GM21576 (cell line): ENCODE measurements around the gene GATAD2B.
A peak's percentile ranks its signal among the peaks of the same experiment; 100 is the strongest.
"Not testable (repeated sequence)": the region's sequence is repeated elsewhere in the genome, so short reads cannot be mapped to it uniquely, and the experiment has no call there.

Experiments
- ATAC-seq: cut with Tn5 transposase; IDR thresholded peaks from one replicate; pipeline ENCODE4 v1.9.1; 2021; ENCODE audit warnings: mild to moderate bottlenecking, moderate library complexity; ENCODE audit not compliant: unreplicated experiment

The GATAD2B gene

DNA sequence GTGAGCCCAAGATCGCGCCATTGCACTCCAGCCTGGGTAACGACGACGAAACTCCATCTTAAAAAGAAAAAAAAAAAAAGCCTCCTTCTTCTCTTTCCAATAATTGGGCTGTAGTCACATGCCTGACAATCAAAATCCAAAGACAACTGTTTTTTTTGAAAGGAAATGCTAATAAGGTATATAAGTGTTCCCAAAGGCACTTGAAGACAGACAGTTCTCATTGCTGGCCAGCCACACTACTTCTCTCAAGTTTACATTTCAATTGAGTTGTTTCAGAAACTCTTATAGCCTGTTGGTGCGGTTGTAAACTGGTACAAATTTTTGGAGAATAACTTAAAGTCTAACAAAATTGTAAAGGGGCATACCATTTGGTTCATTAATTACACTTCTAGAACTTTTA is 23.3 kb downstream of the GATAD2B start:
- ATAC-seq = no peak

DNA sequence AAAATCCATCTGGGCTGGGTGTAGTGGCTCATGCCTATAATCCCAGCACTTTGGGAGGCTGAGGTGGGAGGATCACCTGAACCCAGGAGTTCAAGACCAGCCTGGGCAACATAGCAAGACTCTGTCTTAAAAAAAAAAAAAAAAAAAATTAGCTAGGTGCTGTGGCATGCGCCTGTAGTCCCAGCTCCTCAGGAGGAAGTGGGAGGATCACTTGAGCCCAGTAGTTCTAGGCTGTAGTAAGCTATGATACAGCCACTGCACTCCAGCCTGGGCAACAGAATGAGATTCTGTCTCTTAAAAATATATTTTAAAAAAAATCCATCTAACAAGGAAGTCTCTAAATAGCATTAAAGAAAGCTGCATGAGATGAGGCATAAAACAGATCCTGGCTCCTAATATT is 26.9 kb downstream of the GATAD2B start:
- not testable (repeated sequence) for ATAC-seq

DNA sequence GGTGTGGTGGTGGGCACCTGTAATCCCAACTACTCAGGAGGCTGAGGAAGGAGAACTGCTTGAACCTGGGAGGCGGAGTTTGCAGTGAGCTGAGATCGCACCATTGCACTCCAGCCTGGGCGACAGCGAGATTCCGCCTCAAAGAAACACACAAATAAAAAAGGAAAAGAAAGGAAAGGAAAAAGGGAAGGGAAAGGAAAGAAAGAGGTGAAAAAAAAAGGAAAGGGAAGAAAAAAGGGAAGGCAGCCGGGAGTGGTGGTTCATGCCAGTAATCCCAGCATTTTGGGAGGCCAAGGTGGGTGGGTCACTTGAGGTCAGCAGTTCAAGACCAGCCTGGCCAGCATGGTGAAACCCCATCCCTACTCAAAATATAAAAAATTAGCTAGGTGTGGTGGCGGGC is 31.7 kb downstream of the GATAD2B start:
- ATAC-seq = not testable (repeated sequence)

DNA sequence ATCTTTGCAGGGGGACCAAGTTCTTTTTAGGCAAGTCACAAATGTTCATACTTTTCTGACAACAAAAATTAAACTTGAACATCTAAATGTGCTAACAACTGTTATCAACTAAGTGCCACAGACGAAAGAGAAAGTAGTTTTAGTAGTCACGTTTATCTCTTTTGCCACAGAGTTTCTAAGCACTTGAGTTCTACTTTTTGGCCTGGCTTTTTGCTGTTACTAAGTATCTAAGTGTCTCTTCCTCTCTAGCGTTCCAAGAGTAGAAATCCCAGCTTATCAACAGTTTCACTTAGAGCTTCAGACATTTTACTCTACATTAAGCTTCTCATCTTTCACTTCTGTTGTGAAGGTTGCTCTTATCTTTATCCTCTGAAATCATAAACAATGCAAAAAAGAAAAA is 34.2 kb downstream of the GATAD2B start:
- ATAC-seq = no peak

DNA sequence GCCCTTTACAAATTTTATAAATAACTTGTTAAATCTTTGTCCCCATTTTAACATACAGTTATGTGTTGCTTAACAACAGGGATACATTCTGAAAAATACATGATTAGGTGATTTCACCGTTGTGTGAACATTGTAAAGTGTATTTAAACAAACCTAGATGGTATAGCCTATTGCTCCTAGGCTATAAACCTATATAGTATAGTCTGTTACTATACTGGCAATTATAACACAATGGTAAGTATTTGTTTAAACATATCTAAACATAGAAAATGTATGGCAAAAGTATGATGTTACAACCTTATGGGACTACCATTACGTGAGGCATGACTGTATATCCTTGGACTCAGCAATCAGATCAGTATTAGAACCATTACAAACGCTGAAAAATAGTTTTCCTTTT is 36.6 kb downstream of the GATAD2B start:
- no peak for ATAC-seq

DNA sequence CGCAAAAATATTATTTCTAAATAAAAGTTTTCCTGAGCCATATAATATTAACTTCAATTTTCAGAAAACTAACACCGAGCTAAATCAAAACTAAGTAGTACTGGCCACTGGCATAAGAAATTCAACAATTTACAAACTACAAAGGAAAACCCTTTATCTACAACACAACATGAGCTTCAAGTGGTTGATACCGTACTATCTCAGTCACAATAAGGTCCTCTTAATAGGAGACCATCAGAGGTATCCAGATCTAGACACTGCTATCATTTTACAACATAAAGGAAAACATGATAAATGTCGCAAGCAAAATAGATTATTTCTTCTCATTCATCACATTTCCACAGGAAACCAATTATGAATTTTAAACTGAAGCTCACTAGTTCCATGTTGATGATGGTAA is 39.5 kb downstream of the GATAD2B start:
- no peak for ATAC-seq

DNA sequence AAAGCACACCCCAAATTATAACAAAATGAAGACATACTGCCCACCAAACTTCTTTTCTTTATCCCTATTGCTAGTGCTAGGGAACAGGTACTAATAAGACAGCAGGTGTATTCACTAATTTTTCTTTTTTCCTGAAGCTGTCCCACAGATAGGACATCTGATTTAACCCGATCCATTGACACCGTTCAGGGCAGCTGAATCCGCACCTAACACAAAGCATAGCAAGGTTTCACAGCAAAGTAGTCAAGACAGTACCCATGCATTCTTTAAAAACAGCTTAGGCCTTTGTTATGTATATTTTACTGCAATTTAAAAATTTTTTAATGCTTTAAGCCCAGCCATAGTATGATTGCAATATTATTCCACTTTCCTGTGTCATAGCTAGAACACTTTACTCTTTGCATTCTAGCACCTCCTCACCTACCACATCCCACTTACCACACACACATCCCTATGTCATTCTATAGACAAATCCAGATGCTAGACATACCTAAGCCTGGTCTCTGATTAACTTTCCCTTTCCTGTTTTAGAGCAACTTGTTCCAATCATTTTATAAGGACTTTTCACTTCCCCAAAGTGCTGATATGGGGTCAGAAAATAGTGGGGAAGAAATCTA is 40.4 kb downstream of the GATAD2B start:
- no peak for ATAC-seq

DNA sequence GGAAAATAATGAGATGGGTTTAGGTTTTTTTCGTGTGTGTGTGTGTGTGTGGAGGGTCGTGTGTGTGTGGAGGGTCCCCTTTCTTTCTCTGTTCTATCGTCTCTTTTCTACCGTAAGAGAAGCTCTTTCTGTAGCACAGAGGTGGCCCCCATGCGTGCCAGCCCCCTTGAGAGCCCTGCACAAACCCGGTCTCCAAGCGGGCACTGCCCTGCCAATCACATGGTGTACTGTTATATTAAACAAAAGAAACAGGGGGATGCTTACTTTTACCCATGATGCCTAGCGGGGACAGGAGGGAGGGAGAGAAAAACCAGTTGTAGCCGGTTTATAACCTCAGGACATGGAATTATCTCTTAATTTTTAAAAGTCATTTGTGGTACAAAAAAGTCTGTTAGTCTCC is 41.0 kb downstream of the GATAD2B start:
- ATAC-seq = no peak

DNA sequence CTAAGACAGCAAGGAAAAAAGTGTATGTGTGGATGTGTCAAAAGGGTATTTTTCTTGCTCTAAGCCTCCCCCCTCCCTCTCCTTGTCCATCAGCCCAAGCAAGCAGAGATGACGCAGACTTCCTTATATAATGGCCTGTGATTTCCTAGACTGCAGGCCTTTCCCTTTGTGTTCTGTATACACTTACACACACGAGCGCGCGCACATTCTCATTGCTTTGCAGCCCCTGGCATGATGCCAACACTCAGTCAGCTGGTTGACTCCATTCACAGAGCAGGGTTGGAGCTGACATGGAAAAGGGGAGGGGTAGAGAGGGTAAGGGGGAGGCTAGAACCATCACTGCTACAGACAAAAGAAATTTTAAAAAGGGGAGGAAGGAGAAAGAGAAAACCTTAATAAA is 41.8 kb downstream of the GATAD2B start:
- no peak for ATAC-seq

DNA sequence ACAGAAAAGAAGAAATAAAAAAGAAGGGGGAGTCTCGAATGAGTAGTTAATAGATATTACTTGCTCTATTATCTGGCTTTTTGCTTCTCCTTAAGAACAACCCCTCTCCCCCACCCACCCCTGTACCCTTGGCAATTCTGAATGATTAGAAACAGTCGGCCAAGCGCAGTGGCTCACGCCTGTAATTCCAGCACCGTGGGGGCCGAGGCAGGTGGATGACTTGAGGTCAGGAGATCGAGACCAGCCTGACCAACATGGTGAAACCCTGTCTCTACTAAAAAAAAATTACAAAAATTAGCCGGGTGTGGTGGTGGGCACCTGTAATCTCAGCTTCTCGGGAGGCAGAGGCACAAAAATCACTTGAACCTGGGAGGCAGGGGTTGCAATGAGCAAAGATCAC is 42.7 kb downstream of the GATAD2B start:
- ATAC-seq = no peak

DNA sequence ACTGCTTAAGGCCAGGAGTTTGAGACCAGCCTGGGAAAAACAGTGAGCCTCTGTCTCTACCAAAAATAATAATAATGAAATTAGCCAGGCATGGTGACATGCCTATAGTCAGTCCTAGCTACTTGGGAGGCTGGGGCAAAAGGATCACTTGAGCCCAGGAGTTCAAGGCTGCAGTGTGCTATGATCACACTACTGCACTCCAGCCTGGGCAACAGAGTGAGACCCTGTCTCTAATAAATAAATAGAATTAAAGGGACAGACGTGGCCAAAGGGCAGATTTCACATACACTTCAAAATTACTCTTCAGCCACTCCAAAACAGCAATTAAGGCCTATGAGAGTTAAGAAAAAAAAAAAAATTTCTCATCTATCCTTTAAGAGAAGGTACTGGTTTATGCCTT is 45.7 kb downstream of the GATAD2B start:
- no peak for ATAC-seq

DNA sequence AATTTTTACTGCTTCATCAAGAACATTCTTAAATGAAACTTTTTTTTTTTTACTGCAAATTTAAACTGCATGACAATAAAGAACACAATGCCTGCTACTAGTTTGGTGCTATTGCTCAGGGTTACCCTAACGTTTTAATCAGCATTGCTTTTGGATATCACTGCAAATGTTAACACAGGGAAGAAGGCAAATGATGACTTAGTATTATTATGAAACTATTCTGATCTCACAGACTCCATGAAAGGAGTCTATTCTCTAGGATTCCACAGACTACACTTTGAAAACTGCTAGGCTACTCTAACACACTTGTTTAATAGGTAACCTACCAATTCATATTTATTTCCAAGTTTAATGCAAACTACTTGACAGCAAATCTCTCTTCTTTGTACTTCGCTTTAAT is 49.8 kb downstream of the GATAD2B start:
- ATAC-seq = no peak

DNA sequence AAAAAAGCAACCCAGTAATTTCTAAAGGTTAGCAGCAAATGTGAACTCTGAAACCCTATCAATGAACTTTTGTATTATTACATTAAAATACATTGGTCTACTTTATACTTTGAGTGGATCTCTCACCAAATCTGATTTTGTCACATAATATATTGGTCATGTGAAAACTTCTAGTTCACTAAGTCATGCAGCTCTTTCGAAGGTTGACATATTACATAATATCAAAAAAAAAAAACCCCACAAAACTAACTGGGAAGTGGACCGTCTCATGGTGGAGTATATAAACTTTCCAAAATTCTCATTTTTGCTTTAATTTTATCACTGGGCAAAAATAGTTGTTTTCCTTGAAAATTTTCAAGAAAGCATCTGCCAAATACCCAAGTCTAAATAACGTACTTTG is 50.4 kb downstream of the GATAD2B start:
- no peak for ATAC-seq

DNA sequence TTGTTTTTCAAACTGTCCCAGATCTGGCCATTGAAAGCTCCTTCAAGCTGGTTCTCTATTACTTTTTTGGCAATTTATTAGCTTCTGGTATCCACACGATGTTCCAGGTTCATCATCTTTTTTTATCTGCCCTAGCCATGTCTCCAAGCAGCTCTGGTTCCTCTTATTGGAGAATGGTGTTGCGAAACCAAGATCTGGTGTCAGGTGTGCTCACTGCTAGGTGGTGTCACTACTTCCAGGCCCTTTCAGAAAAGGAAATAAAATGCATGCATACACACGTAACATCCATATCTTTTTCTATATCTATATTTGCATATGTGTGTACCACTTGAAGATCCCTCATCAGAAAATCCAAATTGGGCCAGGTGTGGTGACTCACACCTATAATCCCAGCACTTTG is 53.3 kb downstream of the GATAD2B start:
- ATAC-seq = no peak

DNA sequence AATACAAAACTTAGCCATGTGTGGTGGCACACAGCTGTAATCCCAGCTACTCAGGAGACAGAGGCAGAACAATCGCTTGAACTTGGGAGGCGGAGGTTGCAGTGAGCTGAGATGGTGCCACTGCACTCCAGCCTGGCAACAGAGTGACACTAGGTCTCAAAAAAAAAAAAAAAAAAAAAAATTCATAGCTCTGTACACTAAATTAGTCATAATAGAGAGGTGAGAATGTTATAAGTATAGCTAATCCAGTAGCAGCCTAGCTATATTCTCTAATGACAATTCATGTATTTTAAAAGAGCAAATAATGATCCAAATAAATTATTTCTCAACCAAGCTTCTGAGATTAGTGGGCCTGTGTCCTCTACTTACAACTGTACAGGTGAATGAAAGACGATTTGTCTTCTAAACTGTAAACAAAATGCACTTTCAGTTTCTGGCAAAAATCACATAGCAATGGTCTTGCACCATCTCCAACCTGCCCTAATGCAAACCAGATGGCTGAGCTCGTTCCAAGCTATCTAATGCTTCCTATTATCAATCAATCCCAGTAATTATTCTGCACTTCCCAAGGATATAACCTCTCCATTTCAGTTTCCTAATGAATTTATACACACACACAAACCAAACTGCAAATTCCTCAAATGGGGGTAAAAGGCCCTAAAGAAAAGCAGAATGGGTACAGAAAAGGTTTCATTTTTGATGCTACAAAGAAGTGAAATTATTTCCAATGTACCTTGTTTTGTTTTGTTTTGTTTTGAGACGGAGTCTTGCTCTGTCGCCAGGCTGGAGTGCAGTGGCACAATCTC is 56.5 kb downstream of the GATAD2B start:
- no peak for ATAC-seq

DNA sequence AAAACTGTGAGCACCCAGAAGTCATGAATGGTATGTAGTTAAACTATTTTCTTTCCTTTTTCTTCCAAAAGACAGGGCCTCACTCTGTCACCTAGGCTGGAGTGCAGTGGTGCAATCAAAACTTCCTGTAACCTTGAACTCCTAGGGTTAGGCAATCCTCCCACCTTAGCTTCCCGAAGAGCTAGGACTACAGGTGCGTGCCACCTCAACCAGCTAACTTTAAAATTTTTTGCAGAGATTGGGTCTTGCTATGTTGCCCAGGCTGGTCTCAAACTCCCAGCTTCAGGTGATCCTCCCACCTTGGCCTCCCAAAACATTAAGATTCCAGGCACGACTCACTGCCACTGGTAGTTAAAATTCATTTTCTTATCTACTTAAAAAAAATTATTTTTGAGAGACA is 62.5 kb downstream of the GATAD2B start:
- no peak for ATAC-seq

DNA sequence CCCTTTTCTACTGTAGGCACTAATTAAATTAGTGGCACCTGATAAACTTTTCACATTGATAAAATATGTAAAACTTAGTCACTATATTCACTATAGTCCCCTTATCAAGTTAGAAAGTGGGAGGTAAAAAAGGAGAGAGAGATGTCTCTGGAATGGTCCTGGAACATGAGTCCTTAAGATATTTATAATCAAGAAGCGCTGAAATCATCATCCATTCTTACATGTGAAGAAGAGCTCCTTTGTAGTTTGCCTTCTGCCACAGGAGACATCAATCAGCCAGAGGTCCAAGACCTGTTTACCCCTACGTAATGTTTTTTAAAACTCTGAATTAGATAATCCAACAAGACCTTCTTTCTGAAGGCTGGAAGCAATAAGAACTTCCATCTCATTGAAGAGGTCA is 65.3 kb downstream of the GATAD2B start:
- ATAC-seq = no peak

DNA sequence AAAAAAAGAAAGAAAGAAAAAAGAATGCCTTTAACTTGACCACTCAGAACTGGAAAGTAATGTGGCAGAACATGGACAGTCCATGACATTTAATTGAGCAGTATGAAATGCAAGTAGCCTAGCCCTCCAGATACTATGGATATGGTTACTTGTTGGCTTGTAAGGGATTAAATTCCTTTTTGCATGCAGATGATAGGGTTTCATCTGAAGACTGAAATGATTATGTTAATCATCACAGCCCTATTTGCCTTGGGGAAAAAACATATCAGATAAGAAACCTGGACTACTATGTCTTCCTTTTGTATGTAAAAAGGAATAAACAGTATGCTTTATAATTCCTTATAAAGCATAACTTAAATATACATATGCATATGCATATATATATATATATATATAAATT is 66.0 kb downstream of the GATAD2B start:
- no peak for ATAC-seq

DNA sequence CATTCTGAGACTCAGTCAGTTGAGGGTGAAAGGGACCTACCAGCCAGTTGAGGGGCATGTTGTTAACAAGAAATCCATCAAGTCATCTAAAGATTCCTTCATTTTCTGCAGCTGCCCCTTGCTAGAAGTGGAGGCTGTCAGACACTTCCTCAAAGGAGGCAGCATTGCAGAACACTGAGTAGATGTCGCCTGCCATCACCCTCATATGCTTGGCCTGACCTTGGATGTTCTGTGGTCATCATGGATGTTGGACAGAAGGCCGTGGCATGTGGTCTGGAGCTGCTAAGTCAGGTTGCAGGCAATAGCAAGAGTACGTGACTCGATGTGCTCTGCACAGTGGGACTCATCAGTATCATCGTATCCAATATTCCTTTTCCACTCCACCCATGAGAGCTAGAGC is 70.6 kb downstream of the GATAD2B start:
- no peak for ATAC-seq

DNA sequence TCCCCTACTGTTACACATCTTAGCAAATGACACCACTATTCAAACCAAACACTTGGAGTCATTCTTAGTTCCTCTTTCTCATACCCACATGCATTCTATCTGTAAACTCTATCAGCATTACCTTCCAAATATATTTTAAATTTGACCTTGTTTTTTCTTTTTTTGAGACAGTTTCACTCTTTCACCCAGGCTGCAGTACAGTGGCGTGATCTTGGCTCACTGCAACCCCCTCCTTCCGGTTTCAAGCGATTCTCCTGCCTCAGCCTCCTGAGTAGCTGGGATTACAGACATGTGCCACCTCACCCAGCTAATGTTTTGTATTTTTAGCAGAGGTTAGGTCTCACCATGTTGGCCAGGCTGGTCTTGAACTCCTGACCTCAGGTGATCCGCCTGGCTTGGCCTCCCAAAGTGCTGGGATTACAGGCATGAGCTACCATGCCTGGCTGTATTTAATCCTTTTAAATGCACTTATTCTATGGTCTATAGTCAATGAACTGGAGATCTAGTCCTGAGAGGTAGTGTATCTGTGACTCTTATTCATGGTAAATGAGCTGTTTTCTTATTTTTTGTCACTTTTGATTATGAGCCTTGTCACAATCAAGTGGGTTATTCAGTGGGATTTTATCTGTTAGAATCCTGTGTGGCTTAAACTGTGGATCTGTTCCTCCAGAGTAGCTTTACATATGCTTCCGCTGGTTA is 73.1 kb downstream of the GATAD2B start:
- ATAC-seq = peak; percentile 63

DNA sequence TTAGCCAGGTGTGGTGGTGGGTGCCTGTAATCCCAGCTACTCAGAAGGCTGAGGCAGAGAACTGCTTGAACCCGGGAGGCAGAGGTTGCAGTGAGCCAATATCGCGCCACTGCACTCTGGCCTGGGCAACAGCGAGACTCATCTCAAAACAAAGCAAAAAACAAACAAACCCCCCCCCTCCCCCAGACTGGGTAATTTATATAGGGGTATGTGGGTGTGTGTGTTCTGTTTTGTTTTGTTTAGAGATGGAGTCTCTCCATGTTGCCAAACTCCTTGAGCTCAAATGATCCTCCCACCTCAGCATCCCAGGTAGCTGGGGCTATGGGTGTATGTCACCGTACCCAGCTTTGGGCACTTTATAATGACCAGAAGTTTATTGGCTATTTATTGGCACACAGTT is 74.0 kb downstream of the GATAD2B start:
- no peak for ATAC-seq

DNA sequence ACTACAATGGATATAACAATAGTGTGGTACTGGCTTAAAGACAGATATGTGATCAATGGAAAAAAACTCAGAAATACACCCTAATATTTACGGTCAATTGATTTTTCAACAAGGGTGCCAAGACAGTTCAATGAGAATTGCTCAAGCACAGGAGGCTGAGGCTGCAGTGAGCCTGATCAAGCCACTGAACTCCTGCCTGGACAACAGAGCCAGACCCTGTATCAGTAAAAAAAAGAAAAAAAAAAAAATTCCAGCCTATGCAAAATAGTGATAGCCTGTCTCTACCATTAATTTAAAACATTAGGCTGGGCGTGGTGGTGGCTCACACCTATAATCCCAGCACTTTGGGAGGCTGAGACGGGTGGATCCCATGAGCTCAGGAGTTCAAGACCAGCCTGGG is 77.6 kb downstream of the GATAD2B start:
- ATAC-seq = no peak
